AG04450 (cell line): ENCODE measurements around the gene COA8. TPM values are rescaled to one million over a fixed set of nuclear protein-coding genes. Genes with fewer than 3 reads are reported as not detected.

Experiments
- CTCF ChIA-PET: fragments of 300-600, 350-600 bp; formaldehyde crosslinking; extraction: SDS; loops from one replicate; lab custom pipeline; 2022; ENCODE audit warnings: antibody characterized with exemption, inconsistent platforms; lab: Charles Lee
- POLR2A ChIA-PET: fragments of 350-600 bp; formaldehyde crosslinking; extraction: SDS; loops from one replicate; lab custom pipeline; 2021; ENCODE audit warnings: antibody characterized with exemption, inconsistent platforms; lab: Yijun Ruan, JAX
- DNase-seq: peaks from one replicate; pipeline ENCODE4 v3.0.0-alpha.2; 2011; ENCODE audit warnings: low read depth, low spot score
- H3K27ac ChIP-seq: one replicate; pipeline ENCODE4 v1.5.1; 2012; ENCODE audit warnings: low read depth, low read length, control low read depth
- H3K27me3 ChIP-seq: one replicate; pipeline ENCODE4 v1.6.0; 2012; ENCODE audit warnings: low read length; ENCODE audit not compliant: control insufficient read depth, insufficient read depth
- H3K4me3 ChIP-seq: 2 replicates; pipeline ENCODE4 v1.5.1; 2011; ENCODE audit warnings: mild to moderate bottlenecking, low read depth, low read length, control low read depth
- H3K9me3 ChIP-seq: 2 replicates; pipeline ENCODE4 v1.5.1; 2012; ENCODE audit warnings: low read length; ENCODE audit not compliant: control insufficient read depth, insufficient read depth
- polyA plus RNA-seq: library from polyadenylated mRNA; depleted of rRNA; stranded (reverse); fragments of >200 nt; gene quantifications from 2 replicates; pipeline ENCODE4 v1.2.3, GENCODE V29; 2011
- TF ChIP-seq, protein P1 (sequence below): IDR thresholded peaks from 2 replicates; pipeline ENCODE4 v1.5.1; 2011; ENCODE audit warnings: low read depth, low read length, control low read depth, inconsistent platforms

COA8 gene
- polyA plus RNA-seq, 1 experiment = 29.8 TPM

DNA sequence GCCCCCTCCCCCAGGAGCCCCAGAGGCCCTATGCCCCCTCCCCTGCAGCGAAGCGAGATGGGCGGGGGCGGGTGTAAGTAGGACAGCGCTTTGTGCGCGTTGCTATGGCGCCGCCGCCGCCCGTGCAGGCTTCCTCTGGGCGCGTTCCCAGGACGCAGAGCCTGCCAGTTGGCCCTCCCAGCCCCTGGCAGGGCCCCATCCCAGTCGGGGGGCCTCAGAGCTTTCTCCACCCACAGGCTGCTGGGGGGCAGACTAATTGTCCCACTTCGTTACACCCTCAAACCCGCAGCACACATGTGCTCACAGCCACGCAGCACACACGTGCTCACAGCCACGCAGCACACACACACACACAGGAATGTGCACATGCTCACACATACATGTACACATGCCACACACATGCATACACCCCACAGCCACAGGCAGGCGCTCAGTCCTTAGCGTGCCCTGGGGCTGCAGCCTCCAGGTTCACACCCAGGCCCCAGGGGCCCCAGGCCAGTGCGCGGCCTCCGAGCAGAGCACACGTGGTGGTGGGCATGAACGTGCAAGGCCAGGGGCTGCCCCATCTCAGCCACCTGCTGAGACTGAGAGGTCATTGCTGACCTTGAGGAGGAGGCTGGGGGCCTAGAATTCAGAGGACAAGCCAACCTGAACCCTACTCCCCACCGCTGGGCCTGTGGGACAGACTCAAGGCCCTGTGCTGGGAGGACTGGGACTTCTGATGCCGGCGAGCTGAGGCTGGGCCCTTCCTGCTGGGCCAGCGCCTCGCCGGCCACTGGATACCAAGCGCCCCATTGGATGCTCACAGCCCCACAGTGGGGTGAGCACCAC, 18.2 kb upstream of the COA8 start:
- ChIA-PET POLR2A (no interaction called here), CTCF (interaction anchor here (0.6 to 4.8 kb wide), 2 partner anchors 26 to 42 kb away, joined by 3 to 23 read pairs; no protein-coding TSS in a partner anchor)
- DNase-seq = no peak

DNA sequence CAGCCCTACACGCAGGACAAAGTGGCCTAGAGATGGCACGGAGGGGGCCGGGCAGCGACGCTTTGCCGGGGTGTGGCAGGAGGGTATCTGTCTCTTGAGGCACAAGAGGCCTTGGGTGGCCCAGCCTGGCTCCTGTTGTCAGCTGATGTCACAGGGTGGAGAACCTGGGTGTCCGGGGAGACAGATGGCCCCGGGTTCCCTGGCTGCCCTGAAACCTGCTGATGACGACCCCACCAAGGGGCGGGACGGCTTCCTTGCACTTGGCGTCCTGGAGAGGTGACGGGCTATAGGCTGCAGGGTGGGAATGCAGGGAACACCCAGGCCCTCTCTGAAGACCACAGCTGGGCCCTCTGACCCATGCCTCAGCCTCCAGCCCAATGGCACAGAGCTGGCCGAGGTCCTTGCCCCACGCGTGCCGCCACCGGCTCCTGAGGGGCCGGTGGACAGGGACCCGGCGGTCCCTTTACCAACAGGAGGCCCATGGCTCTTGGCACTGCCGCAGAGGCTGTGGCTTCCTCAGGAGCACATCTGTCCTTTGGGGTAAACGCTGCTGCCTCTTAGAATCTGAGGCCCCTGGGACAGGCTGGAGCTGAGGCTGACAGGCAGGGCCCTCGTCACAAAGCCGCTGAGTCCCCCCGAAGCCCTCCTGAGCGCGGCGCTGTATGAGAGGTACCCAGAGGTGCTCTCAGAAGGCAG, 17.4 kb upstream of the COA8 start:
- TF ChIP-seq, protein P1, sequence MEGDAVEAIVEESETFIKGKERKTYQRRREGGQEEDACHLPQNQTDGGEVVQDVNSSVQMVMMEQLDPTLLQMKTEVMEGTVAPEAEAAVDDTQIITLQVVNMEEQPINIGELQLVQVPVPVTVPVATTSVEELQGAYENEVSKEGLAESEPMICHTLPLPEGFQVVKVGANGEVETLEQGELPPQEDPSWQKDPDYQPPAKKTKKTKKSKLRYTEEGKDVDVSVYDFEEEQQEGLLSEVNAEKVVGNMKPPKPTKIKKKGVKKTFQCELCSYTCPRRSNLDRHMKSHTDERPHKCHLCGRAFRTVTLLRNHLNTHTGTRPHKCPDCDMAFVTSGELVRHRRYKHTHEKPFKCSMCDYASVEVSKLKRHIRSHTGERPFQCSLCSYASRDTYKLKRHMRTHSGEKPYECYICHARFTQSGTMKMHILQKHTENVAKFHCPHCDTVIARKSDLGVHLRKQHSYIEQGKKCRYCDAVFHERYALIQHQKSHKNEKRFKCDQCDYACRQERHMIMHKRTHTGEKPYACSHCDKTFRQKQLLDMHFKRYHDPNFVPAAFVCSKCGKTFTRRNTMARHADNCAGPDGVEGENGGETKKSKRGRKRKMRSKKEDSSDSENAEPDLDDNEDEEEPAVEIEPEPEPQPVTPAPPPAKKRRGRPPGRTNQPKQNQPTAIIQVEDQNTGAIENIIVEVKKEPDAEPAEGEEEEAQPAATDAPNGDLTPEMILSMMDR = no peak

More for the DNA sequence above, 18.2 kb upstream of the COA8 start:
- Histone ChIP-seq H3K4me3 (no peak overlapping the region), H3K27me3 (no peaks in the 10 kb centered on the region), H3K9me3 (no peaks in the 10 kb centered on the region; the same call in 1 of the 2 replicates), H3K27ac (no peak overlapping the region)
- TF ChIP-seq, protein P1 = no peak

DNA sequence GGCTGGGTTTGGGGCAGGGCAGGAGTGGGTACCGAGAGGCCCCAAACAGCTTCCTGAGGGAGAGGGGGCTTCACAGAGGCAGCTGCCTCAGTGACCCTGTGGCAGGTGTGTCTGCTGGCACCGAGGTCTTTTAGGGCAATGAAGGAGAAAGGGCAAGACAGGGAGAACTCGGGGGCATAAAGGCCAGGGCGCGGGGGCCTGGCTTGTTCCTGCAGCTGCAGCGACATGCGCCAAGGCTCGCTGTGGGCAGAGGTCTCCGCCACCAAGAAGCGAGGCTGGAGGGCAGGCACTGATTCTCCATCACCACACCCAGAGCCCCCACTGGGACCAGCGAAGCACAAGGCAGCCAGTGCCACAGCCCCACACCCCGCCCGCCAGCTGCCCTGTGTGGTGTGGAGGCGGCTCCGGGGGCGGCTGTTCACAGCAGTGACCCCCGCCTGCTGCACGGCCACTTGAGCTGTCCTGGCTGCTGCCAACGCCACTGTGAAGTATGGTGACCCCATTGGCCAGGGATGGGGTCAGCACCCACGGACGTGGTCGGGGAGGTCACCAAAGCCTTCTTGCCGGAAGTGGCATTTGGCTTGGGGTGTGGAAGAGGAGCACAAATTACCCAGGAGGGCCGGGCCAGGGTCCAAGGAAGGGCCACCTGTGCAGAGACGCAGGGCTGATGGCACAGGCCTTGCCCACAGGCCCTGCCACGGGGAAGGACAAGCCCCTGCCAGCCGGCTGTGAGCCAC, 16.7 kb upstream of the COA8 start:
- Histone ChIP-seq H3K9me3 (no peaks in the 10 kb centered on the region; the same call in 1 of the 2 replicates), H3K27ac (no peak overlapping the region), H3K4me3 (no peak overlapping the region), H3K27me3 (no peaks in the 10 kb centered on the region)
- ChIA-PET POLR2A (no interaction called here), CTCF (interaction anchor here (0.7 to 3.4 kb wide), 8 partner anchors 12 to 53 kb away, joined by 3 to 22 read pairs (median 4); no protein-coding TSS in a partner anchor)
- no peak for DNase-seq
- TF ChIP-seq, protein P1 = no peak

More for the DNA sequence above, 17.4 kb upstream of the COA8 start:
- H3K27me3 ChIP-seq = no peaks in the 10 kb centered on the region
- no peak overlapping the region for H3K27ac ChIP-seq
- POLR2A ChIA-PET = no interaction called here
- CTCF ChIA-PET = interaction anchor here (1.7 kb wide), 1 partner anchor 27 kb away, joined by 10 read pairs; no protein-coding TSS in a partner anchor
- H3K9me3 ChIP-seq = no peaks in the 10 kb centered on the region; the same call in 1 of the 2 replicates
- H3K4me3 ChIP-seq = no peak overlapping the region
- no peak for DNase-seq

DNA sequence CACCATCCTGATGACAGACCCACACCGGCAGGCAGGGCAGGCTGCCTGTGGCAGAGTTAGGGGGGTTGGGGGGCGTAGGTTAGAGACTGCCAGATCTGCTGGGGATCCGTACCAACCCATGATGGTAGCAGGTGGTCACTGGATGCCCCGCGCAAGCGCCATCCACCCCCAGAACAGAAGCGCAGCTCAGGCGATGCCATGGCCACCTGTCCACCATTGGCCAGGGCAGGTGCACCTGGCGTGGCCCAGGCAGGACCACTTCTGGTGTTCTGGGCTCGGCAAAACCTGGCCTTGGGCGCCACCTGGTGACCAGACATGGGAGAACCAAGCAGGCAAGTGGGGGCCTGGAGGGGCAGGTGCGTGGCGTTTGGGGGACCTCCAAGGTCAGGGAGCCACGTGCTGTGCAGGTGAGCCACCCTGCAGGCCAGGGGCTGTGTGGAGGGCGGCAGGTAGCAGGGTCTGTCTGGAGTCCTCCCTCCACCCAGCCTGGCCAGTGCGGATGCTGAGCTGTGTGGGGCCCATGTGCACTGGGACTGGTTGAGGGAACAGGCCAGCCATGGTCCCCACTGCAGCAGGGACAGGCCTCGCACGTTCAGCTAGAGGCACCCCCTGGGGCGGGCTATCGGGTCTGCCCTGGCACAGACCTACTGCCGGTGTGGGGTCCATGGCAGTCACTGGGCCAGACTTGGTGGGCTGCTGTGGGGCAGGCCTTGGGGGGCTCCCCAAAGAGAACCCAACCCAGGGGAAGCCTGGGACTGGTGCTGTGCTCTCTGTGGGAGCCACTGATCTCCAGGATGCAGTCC, 15.9 kb upstream of the COA8 start:
- H3K27ac ChIP-seq = no peak overlapping the region
- ChIA-PET POLR2A (interaction anchor here (0.6 to 1.6 kb wide), 3 partner anchors 26 to 34 kb away, joined by 5 read pairs; no protein-coding TSS in a partner anchor), CTCF (interaction anchor here (0.5 to 3.4 kb wide), 15 partner anchors 8 to 54 kb away, joined by 3 to 22 read pairs (median 4); no protein-coding TSS in a partner anchor)
- TF ChIP-seq, protein P1 = peak; percentile 85
- H3K4me3 ChIP-seq = no peak overlapping the region
- H3K9me3 ChIP-seq = no peaks in the 10 kb centered on the region; the same call in 1 of the 2 replicates
- DNase-seq = no peak
- no peaks in the 10 kb centered on the region for H3K27me3 ChIP-seq
